ENCODE data around the gene ODAD2.

DNA sequence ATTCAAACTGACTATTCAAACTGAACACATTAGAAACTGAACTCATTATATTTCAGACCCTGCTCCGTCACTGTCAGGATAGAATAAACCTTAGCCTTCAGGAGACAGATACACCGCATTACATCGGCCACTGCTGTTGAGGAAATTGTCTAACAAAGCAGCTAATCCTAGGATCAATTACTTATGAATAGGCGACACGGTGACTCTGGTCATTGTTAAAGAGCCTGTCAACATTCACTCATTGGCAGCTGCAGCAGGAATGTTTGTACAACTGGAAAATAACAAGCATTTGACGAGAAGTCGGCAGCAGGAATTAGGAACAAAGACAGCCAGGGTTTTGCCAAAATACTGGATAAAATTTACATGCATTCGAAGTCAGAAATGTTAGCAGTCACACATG lies 141.3 kb downstream of the ODAD2 start:
- TF ChIP-seq POLR2AphosphoS5 (IDR thresholded peaks at IDR 0.05), result no peak
- TF ChIP-seq, protein P1, sequence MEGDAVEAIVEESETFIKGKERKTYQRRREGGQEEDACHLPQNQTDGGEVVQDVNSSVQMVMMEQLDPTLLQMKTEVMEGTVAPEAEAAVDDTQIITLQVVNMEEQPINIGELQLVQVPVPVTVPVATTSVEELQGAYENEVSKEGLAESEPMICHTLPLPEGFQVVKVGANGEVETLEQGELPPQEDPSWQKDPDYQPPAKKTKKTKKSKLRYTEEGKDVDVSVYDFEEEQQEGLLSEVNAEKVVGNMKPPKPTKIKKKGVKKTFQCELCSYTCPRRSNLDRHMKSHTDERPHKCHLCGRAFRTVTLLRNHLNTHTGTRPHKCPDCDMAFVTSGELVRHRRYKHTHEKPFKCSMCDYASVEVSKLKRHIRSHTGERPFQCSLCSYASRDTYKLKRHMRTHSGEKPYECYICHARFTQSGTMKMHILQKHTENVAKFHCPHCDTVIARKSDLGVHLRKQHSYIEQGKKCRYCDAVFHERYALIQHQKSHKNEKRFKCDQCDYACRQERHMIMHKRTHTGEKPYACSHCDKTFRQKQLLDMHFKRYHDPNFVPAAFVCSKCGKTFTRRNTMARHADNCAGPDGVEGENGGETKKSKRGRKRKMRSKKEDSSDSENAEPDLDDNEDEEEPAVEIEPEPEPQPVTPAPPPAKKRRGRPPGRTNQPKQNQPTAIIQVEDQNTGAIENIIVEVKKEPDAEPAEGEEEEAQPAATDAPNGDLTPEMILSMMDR (IDR thresholded peaks at IDR 0.05), result no peak
